ENCODE data around the gene OR2V1. TPM values are rescaled to one million over a fixed set of nuclear protein-coding genes. Genes with fewer than 3 reads are reported as not detected.

OR2V1 gene
- total RNA-seq, 1 experiment from 2014 or later: not detected

DNA sequence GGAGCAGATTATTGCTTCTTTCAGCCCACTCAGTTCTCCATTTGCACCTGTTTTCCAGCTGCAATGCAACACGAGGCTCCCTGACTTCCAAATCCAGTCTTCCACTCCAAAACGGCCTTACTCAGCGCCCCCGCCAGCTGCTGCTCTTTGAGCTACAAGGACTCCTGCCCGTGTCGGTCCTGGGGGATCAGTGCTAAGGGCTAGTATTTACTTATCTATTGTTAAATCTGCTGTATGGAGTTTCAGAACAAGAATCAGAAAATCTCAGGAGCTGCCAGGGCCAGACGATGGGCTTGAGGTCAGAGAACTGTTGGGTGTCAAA, 44.1 kb downstream of the OR2V1 start (continued):
- TF ChIP-seq, protein P1, sequence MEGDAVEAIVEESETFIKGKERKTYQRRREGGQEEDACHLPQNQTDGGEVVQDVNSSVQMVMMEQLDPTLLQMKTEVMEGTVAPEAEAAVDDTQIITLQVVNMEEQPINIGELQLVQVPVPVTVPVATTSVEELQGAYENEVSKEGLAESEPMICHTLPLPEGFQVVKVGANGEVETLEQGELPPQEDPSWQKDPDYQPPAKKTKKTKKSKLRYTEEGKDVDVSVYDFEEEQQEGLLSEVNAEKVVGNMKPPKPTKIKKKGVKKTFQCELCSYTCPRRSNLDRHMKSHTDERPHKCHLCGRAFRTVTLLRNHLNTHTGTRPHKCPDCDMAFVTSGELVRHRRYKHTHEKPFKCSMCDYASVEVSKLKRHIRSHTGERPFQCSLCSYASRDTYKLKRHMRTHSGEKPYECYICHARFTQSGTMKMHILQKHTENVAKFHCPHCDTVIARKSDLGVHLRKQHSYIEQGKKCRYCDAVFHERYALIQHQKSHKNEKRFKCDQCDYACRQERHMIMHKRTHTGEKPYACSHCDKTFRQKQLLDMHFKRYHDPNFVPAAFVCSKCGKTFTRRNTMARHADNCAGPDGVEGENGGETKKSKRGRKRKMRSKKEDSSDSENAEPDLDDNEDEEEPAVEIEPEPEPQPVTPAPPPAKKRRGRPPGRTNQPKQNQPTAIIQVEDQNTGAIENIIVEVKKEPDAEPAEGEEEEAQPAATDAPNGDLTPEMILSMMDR (IDR thresholded peaks at IDR 0.05 in 2 of 3, conservative IDR thresholded peaks at IDR 0.05 in 1 of 3; ENCODE audit: borderline replicate concordance in 1 of 3, insufficient read depth in 1 of 3, low read depth in 2 of 3, low read length in 2 of 3): no peak

DNA sequence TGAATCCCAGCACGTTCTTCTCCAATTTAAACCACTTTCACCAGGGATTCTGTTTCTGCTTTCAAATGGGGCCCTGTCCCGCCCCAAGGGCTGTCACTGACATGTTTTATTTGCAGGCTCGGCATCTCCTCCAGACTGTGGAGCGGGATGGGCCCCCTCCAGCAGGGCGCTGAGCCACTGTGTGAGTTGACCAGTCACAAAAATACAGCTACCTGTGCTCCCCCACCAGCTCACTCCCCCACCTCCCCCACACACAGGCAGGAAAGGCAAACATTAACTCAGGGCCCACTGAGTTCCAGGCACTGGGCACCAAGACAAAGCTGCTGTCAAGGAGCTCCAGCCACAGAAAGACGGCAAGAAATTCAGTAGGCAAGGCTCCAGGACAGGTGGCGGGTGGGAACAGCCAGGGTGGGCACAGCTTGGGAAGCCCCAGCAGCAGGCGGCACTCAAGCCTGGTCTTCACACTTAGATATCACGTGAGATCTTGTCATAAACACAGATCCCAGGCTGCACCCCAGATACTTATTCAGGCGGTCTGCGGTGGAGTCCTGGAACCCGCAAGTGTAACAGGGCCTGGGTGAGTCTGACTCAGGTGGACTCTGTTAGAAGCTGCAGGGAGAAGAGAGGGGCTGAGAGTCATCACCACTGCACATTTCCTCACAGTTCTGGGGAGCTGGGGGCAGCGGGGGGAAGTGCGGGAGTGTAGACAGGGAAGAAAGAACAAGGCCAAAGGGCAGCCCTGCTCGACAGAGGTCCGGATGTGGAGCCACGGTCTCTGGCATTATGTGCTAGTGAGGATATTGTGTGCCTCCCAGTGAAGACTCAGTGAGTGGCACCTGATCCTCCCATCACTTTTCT, 44.7 kb downstream of the OR2V1 start:
- TF ChIP-seq SIN3A (IDR thresholded peaks at IDR 0.05; ENCODE audit: low read depth): no peak
- TF ChIP-seq ZFX (IDR thresholded peaks at IDR 0.05): no peak
- no peak for TF ChIP-seq SP1 (IDR thresholded peaks at IDR 0.05; ENCODE audit: low read depth)
- no peak for TF ChIP-seq FOSL1 (IDR thresholded peaks at IDR 0.05; ENCODE audit: low read depth)
- TF ChIP-seq, protein P2, sequence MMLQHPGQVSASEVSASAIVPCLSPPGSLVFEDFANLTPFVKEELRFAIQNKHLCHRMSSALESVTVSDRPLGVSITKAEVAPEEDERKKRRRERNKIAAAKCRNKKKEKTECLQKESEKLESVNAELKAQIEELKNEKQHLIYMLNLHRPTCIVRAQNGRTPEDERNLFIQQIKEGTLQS (IDR thresholded peaks at IDR 0.05): no peak
- no peak for TF ChIP-seq ZNF274 (IDR thresholded peaks at IDR 0.05; ENCODE audit: low read depth, low read length)
- TF ChIP-seq, protein P3, sequence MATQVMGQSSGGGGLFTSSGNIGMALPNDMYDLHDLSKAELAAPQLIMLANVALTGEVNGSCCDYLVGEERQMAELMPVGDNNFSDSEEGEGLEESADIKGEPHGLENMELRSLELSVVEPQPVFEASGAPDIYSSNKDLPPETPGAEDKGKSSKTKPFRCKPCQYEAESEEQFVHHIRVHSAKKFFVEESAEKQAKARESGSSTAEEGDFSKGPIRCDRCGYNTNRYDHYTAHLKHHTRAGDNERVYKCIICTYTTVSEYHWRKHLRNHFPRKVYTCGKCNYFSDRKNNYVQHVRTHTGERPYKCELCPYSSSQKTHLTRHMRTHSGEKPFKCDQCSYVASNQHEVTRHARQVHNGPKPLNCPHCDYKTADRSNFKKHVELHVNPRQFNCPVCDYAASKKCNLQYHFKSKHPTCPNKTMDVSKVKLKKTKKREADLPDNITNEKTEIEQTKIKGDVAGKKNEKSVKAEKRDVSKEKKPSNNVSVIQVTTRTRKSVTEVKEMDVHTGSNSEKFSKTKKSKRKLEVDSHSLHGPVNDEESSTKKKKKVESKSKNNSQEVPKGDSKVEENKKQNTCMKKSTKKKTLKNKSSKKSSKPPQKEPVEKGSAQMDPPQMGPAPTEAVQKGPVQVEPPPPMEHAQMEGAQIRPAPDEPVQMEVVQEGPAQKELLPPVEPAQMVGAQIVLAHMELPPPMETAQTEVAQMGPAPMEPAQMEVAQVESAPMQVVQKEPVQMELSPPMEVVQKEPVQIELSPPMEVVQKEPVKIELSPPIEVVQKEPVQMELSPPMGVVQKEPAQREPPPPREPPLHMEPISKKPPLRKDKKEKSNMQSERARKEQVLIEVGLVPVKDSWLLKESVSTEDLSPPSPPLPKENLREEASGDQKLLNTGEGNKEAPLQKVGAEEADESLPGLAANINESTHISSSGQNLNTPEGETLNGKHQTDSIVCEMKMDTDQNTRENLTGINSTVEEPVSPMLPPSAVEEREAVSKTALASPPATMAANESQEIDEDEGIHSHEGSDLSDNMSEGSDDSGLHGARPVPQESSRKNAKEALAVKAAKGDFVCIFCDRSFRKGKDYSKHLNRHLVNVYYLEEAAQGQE (IDR thresholded peaks at IDR 0.05; ENCODE audit: low read depth): no peak
- no TSS peak for BruUV-seq (replicated peaks)
- Histone ChIP-seq H3K27ac (ENCODE audit: low read depth, low read length) (no peak overlapping the region), H4K20me1 (ENCODE audit: insufficient read depth) (no peaks in the 10 kb centered on the region), H3K4me3 (replicated peaks in 1 of 2; ENCODE audit: low read depth in 1 of 2, low read length in 2 of 2) (no peak overlapping the region), H3K4me1 (ENCODE audit: control insufficient read depth in 1 of 2, insufficient read depth in 2 of 2, low read length in 2 of 2) (no peaks in the 10 kb centered on the region), H3K9me3 (ENCODE audit: control insufficient read depth in 1 of 2, insufficient read depth in 1 of 2, low read depth in 1 of 2, low read length in 2 of 2) (no peaks in the 10 kb centered on the region), H3K9ac (ENCODE audit: low read length) (no peak overlapping the region), H3K79me2 (ENCODE audit: insufficient read depth, low read length) (no peaks in the 10 kb centered on the region), H2AFZ (ENCODE audit: low read depth, low read length, poor library complexity, severe bottlenecking) (no peak overlapping the region), H3K27me3 (ENCODE audit: insufficient read depth, low read length) (no peaks in the 10 kb centered on the region; the same call in 1 of the 2 replicates), H3K9me2 (ENCODE audit: insufficient read depth) (no peaks in the 10 kb centered on the region), H3K36me3 (ENCODE audit: control insufficient read depth in 1 of 2, insufficient read depth in 2 of 2, low read length in 2 of 2) (no peaks in the 10 kb centered on the region), H3K4me2 (ENCODE audit: low read length) (no peak overlapping the region)
- ChIA-PET POLR2A (no interaction called here), RAD21 (ENCODE audit: low non-redundant PET in 1 of 2, low total read pairs in 2 of 2, uncharacterized antibody in 2 of 2, unreplicated experiment in 2 of 2) (no interaction called here), CTCF (no interaction called here)
- intact Hi-C loops (cut with micrococcal nuclease): no loop called here
- ATAC-seq (no peak), DNase-seq (ENCODE audit: low read depth, low spot score) (no peak)
